Upper lobe of left lung (tissue), 4 donors: Measurements from ENCODE around the gene KCNH1.

Experiments
- EP300 ChIP-seq, 4 donors: sonication (generic); formaldehyde crosslinking; IDR thresholded peaks; one replicate each; pipeline ENCODE4 v1.5.1; 2017; ENCODE audit warnings: antibody characterized with exemption in 4 of 4, control low read depth in 2 of 4
- POLR2AphosphoS5 ChIP-seq, 2 donors: sonication (generic); formaldehyde crosslinking; IDR thresholded peaks; one replicate each; pipeline ENCODE4 v1.5.1; 2017; ENCODE audit warnings: antibody characterized with exemption in 2 of 2
- TF ChIP-seq, protein P1 (sequence below), 6 experiments: fragments of 450-650 bp in 4 of 6; fragments of 200-600 bp in 2 of 6; sonication (generic) in 2 of 6; IDR thresholded peaks; one replicate each; pipeline ENCODE4 v1.5.1; 2016 to 2019; ENCODE audit warnings: antibody characterized with exemption in 6 of 6

DNA sequence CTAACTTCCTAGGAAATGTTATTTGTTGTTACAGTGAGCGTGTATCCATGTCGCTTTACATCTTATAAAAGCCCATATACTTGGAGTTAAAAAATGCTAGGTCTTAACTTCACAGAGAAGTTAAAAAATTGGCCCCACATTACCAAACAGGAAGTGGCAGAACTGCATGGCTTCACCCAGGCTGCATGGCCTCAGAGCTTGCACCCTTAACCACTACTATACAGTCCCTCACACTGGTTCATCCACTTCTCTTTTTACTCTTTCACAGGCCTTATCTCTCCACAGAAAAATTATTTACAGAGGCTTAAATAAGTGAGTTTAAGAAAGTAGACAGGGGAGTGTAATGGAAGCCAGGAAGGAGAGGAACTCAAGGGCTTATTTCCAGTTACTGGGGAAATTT is 402.8 kb downstream of the KCNH1 start:
- no peak for TF ChIP-seq POLR2AphosphoS5 (IDR thresholded peaks at IDR 0.05)
- no peak for TF ChIP-seq EP300 (IDR thresholded peaks at IDR 0.05)
- TF ChIP-seq, protein P1, sequence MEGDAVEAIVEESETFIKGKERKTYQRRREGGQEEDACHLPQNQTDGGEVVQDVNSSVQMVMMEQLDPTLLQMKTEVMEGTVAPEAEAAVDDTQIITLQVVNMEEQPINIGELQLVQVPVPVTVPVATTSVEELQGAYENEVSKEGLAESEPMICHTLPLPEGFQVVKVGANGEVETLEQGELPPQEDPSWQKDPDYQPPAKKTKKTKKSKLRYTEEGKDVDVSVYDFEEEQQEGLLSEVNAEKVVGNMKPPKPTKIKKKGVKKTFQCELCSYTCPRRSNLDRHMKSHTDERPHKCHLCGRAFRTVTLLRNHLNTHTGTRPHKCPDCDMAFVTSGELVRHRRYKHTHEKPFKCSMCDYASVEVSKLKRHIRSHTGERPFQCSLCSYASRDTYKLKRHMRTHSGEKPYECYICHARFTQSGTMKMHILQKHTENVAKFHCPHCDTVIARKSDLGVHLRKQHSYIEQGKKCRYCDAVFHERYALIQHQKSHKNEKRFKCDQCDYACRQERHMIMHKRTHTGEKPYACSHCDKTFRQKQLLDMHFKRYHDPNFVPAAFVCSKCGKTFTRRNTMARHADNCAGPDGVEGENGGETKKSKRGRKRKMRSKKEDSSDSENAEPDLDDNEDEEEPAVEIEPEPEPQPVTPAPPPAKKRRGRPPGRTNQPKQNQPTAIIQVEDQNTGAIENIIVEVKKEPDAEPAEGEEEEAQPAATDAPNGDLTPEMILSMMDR (IDR thresholded peaks at IDR 0.05), result no peak
